ENCODE data around the gene SLC44A1. TPM values are rescaled to one million over a fixed set of nuclear protein-coding genes. Genes with fewer than 3 reads are reported as not detected.
A peak's percentile ranks its signal among the peaks of the same experiment; 100 is the strongest.

The SLC44A1 gene
- total and polyA plus RNA-seq, 2 of the 13 experiments (the other 11 are each of a cell fraction or from before 2014, with no cell fraction given), result 21.4 to 40.8 TPM

- in situ Hi-C loops (cut with HindIII; ENCODE audit: extremely low pct_ligation_motif_present, low pct_unique_long_range_greater_than_20kb), result no loop called here
- no peaks in the 10 kb centered on the region for H3K4me1 ChIP-seq (ENCODE audit: insufficient read depth, low read length)
- H2AFZ ChIP-seq (ENCODE audit: low read length), result no peak overlapping the region
- CTCF ChIA-PET (ENCODE audit: low intra/inter-chr PET ratio, low total read pairs), result no interaction called here
- peaks cover 1 to 28% of the 10 kb centered on the region in 2 experiments; a peak in 3 of 5 replicates for H3K36me3 ChIP-seq (replicated peaks in 1 of 2; ENCODE audit: control insufficient read depth in 1 of 2, insufficient read depth in 2 of 2, low read length in 2 of 2)
- no TSS peak for BruUV-seq (replicated peaks)
- DNase-seq (ENCODE audit: low spot score) (no peak), FAIRE-seq (no peak), ATAC-seq (no peak)
- POLR2A ChIA-PET, result no interaction called here
- WGBS (ENCODE audit: low lambda C conversion rate), result 97% methylated on average over 3 of the region's 3 CpGs
- H3K27me3 ChIP-seq (ENCODE audit: control insufficient read depth in 1 of 2, insufficient read depth in 2 of 2, low read length in 2 of 2), result no peaks in the 10 kb centered on the region
- H3K27ac ChIP-seq (ENCODE audit: extremely low read length, insufficient read depth, low read length), result no peak overlapping the region
- H4K20me1 ChIP-seq (ENCODE audit: insufficient read depth, low read length), result 0 out of 2 replicates have a peak, but pooled peaks cover 2% of the 10 kb centered on the region
- no peaks in the 10 kb centered on the region for H3K79me2 ChIP-seq (ENCODE audit: insufficient read depth, low read length)
- H3K9me3 ChIP-seq (ENCODE audit: low read length), result no peaks in the 10 kb centered on the region
- no peak overlapping the region for H3K4me2 ChIP-seq (ENCODE audit: low read depth, low read length)
- no peak overlapping the region for H3K9ac ChIP-seq (ENCODE audit: insufficient read depth, low read depth, low read length)
- intact Hi-C loops (cut with micrococcal nuclease; ENCODE audit: unreplicated experiment), result no loop called here
- no peak overlapping the region for H3K4me3 ChIP-seq (replicated peaks in 1 of 3; ENCODE audit: insufficient read depth in 1 of 3, low read depth in 2 of 3, low read length in 3 of 3)
- TF ChIP-seq FOXA3 (CRISPR knock-in tag; IDR thresholded peaks at IDR 0.05) (no peak), MAFK (conservative IDR thresholded peaks at IDR 0.05 in 1 of 2, IDR thresholded peaks at IDR 0.05 in 1 of 2; ENCODE audit: low read length in 2 of 2) (peak; percentile 64 to 72), MAFF (IDR thresholded peaks at IDR 0.05; ENCODE audit: low read depth, low read length) (peak; percentile 62; the same call in 1 of the 2 replicates), ETV5 (CRISPR knock-in tag; IDR thresholded peaks at IDR 0.05; ENCODE audit: borderline replicate concordance) (no peak), FOXK2 (IDR thresholded peaks at IDR 0.05) (no peak), BHLHE40 (IDR thresholded peaks at IDR 0.05; ENCODE audit: low read length) (no peak), ZNF143 (CRISPR knock-in tag; IDR thresholded peaks at IDR 0.05) (no peak)
- TF ChIP-seq, protein P1, sequence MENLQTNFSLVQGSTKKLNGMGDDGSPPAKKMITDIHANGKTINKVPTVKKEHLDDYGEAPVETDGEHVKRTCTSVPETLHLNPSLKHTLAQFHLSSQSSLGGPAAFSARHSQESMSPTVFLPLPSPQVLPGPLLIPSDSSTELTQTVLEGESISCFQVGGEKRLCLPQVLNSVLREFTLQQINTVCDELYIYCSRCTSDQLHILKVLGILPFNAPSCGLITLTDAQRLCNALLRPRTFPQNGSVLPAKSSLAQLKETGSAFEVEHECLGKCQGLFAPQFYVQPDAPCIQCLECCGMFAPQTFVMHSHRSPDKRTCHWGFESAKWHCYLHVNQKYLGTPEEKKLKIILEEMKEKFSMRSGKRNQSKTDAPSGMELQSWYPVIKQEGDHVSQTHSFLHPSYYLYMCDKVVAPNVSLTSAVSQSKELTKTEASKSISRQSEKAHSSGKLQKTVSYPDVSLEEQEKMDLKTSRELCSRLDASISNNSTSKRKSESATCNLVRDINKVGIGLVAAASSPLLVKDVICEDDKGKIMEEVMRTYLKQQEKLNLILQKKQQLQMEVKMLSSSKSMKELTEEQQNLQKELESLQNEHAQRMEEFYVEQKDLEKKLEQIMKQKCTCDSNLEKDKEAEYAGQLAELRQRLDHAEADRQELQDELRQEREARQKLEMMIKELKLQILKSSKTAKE (CRISPR knock-in tag; IDR thresholded peaks at IDR 0.05; ENCODE audit: borderline replicate concordance), result no peak
Observed at GRCh38 chr9:105354448-105354847, 110.0 kb downstream of the SLC44A1 start.
